GM12864 (cell line): ENCODE data around the gene SERPINB1.

Source experiments
- DNase-seq: peaks from one replicate; pipeline ENCODE4 v3.0.0-alpha.2; 2011; ENCODE audit warnings: low read depth
- H3K4me3 ChIP-seq: 2 replicates; pipeline ENCODE4 v1.5.1; 2011; ENCODE audit warnings: mild to moderate bottlenecking, low read depth, low read length, control low read depth
- CTCF ChIP-seq: IDR thresholded peaks from 2 replicates; pipeline ENCODE4 v1.5.1; 2011; ENCODE audit warnings: low read depth, mild to moderate bottlenecking, moderate library complexity, low read length, control low read depth, inconsistent platforms; ENCODE audit errors: missing control alignments

The SERPINB1 gene

GRCh38 chr6:2792330-2793110 is 49.1 kb downstream of the SERPINB1 start:
- no peak for DNase-seq
- TF ChIP-seq CTCF = no peak
- H3K4me3 ChIP-seq = no peak overlapping the region

- no peak for TF ChIP-seq CTCF
- H3K4me3 ChIP-seq = no peak overlapping the region
- no peak for DNase-seq
Measured at GRCh38 chr6:2791450-2791974, 50.2 kb downstream of the SERPINB1 start.

- DNase-seq = peak; percentile 22
- H3K4me3 ChIP-seq = no peak overlapping the region
- peak; percentile 68 for TF ChIP-seq CTCF
Measured at GRCh38 chr6:2790588-2791449, 50.8 kb downstream of the SERPINB1 start.

GRCh38 chr6:2786269-2786668 is 55.4 kb downstream of the SERPINB1 start:
- no peak for TF ChIP-seq CTCF
- H3K4me3 ChIP-seq = no peak overlapping the region
- DNase-seq = no peak

GRCh38 chr6:2784930-2785329 is 56.7 kb downstream of the SERPINB1 start:
- H3K4me3 ChIP-seq = no peak overlapping the region

GRCh38 chr6:2784061-2784460 is 57.6 kb downstream of the SERPINB1 start:
- no peak for DNase-seq
- TF ChIP-seq CTCF = no peak

More at GRCh38 chr6:2784930-2785329, 56.7 kb downstream of the SERPINB1 start:
- no peak for TF ChIP-seq CTCF
- no peak for DNase-seq

More at GRCh38 chr6:2784061-2784460, 57.6 kb downstream of the SERPINB1 start:
- no peak overlapping the region for H3K4me3 ChIP-seq
